LNCAP (cell line): Measurements from ENCODE around the gene TSTD2.

Source experiments
- TF ChIP-seq, protein P1 (sequence below): fragments of 450-650 bp; IDR thresholded peaks from 2 replicates; pipeline ENCODE4 v1.5.1; 2017; ENCODE audit warnings: mild to moderate bottlenecking

Gene TSTD2

DNA sequence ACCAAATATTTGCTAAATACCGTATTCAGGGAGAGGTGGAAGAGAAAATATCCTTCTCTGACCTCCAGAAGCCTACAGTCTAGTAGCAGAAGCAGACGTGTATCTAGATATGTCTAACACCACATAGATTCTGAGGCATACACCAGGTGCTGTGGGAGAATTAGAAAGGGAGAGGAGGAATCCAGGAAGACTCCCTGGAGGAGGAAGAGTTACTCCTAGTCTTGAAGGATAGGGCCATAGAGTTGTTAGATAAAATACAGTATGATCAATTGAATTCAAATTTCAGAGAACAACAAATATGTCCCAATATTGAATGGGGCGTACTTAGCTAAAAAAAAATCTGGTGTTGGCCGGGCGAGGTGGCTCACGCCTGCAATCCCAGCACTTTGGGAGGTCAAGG is 73.0 kb downstream of the TSTD2 start:
- TF ChIP-seq, protein P1, sequence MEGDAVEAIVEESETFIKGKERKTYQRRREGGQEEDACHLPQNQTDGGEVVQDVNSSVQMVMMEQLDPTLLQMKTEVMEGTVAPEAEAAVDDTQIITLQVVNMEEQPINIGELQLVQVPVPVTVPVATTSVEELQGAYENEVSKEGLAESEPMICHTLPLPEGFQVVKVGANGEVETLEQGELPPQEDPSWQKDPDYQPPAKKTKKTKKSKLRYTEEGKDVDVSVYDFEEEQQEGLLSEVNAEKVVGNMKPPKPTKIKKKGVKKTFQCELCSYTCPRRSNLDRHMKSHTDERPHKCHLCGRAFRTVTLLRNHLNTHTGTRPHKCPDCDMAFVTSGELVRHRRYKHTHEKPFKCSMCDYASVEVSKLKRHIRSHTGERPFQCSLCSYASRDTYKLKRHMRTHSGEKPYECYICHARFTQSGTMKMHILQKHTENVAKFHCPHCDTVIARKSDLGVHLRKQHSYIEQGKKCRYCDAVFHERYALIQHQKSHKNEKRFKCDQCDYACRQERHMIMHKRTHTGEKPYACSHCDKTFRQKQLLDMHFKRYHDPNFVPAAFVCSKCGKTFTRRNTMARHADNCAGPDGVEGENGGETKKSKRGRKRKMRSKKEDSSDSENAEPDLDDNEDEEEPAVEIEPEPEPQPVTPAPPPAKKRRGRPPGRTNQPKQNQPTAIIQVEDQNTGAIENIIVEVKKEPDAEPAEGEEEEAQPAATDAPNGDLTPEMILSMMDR, result no peak

DNA sequence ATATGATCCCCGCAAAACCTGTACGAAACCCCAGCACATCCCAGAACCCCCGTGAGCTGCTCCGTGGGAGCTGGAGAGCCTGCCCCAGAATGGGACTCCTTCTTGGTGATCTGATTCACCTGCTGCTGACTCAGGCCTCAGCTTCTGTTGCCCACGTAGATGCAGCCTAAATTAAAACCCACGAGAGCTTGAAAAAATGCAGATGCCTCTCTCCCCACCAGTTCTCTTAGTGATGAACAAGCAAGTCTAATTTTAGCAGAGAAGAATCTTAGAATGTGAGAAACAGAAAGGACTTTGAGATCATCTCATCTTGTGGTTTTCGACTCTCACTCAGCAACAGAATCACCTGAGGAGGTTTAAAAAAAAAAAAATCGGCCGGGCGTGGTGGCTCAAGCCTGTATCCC is 74.1 kb downstream of the TSTD2 start:
- TF ChIP-seq, protein P1, result no peak

DNA sequence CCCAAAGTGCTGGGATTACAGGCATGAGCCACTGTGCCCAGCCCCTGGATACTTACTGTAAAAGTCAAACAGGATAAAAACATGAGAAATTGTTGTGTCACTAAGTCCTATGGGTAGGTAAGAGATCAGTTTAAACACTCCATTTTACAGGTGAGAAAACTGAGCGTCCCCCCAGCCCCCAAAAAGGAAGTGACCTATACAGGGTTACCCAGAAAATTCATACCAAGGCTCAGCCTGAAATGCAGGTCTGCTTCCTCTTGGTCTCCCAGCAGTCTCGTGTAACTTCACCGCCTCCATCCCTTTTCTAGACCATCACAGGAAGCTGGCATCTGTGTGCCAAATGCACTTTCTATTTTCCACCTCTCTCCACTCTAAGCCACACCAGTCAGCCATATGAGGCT is 74.5 kb downstream of the TSTD2 start:
- TF ChIP-seq, protein P1, result no peak

DNA sequence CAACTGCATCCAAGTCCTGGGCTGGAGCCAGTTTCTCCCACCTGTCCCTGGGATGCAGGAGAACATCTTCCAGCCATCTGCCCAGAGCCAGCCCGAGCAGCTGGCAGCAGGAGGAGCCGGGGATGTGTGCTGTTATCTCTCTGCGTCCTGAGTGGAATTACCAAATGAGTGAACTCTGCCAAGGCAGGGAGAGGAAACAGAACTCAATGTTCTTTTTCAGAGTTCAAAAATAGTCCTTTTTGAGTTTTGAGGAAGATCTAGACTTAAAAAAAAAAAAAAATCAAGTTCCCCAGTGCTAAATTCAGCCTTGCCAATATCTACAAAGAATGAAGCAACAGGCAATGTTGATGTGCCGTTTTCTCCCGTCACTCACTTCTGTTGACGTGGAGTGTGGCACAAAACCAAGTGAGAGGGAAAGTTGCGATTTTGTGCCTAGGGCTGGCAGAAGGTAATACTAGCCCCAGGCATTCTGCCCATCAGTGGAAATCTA is 75.5 kb downstream of the TSTD2 start:
- TF ChIP-seq, protein P1, result no peak

DNA sequence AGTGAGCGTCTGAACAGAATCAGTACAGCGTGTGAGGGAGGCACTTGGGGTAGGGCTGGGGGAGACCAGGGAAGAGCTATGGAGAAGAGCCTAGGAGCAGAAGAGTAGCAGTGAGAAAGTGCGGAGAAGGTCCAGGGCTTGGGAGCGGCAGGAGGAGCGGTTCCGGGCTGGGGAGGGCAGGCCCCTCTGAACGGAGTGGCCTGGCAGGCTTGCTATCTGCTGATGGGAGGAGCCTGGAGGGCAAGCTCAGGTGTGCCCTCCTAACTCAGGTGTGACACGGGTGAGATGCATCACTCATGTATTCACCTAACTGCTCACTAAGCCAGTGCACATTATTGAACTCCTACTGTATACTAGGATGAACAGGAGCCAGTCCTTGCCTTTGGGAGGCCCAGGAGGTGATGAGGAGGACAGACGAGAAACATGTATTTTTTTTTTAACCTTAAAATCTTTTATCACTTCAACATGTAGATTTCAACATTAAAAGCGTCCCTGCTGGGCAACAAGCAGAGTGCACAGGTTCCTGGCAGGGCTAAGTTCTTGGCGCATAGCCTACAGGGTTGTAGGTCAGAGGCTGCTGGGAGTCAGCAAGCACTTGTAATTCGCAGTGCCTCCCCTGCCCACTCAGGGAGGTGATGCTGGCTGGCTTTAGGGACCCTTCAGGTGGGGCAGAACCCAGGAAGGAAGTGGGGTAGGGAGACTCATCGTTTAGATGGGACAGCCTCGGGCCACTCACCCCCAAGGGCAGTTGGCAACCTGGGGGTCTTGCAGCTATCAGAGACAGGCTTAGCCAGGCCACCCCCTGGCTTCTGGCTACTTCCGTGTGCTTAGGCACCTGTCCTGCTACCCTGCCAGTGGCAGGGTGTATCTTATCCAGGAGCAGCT is 76.2 kb downstream of the TSTD2 start:
- TF ChIP-seq, protein P1, result no peak

DNA sequence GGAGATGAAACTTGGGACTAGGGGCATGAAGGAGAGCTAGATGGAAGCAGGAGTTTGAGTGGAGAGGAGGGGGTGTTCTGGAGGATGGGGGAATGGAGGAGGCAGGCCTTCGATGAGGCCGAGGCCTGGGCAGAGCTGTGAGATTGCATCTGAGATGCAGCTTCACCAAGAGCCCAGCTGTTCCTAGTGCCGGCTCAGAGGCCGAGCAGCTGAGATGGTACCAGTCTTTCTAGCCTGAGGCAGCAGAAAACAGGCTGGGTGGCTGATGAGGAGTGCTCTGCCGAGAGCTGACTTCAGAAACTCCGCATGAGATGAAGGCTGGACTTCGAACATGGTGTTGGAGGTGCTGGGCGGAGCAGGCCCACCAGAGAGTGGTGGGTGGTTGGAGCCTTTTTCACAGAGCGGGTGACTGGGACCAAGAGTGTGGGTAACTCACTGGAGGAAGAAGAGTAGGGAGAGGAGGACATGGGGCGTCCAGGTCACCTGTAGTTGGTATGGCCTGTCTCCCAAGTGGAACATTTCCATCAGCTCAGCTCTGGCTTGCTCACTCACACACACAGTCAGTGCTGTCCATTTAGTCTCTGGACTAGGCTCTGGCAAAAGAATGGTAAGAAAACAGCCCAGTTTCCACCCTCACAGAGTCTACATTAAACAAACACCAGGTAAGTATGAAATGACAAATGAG is 77.0 kb downstream of the TSTD2 start:
- TF ChIP-seq, protein P1, result no peak

DNA sequence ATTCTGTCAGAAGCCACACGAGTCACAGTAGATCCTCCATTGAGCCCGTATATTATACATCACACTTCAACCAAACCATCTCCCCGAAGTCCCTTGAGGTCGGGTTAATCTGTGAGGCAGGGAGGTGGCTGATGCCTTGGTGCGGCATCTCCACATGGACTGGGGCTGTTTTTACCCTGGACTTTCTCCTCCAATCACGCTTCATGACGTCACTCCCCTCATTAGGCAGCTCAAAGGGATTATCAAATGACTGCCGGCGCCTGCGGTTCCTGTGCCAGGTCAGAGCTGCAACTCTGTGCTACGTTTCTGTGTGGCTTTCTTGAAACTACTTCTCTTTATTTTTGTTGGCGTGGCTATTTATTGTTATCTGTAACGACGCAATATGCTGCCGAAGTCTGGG is 78.0 kb downstream of the TSTD2 start:
- TF ChIP-seq, protein P1, result no peak
